AG09309 (cell line): ENCODE results near the gene TRAPPC10.

Source experiments
- DNase-seq: peaks from one replicate; pipeline ENCODE4 v3.0.0-alpha.2; 2010; ENCODE audit warnings: low read depth
- H3K4me3 ChIP-seq: 2 replicates; pipeline ENCODE4 v1.5.1; 2011; ENCODE audit warnings: mild to moderate bottlenecking, low read depth, low read length, moderate library complexity; ENCODE audit not compliant: control insufficient read depth
- CTCF ChIP-seq: IDR thresholded peaks from 2 replicates; pipeline ENCODE4 v1.5.1; 2011; ENCODE audit warnings: mild to moderate bottlenecking, low read depth, low read length, inconsistent platforms; ENCODE audit not compliant: insufficient read depth, control insufficient read depth; ENCODE audit errors: missing control alignments

Gene TRAPPC10

GRCh38 chr21:44018127-44018526, 6.0 kb downstream of the TRAPPC10 start:
- DNase-seq = no peak
- no peak for TF ChIP-seq CTCF
- H3K4me3 ChIP-seq = no peak overlapping the region

GRCh38 chr21:44018813-44019567, 6.9 kb downstream of the TRAPPC10 start:
- no peak overlapping the region for H3K4me3 ChIP-seq
- no peak for DNase-seq
- TF ChIP-seq CTCF = no peak

GRCh38 chr21:44019568-44019958, 7.5 kb downstream of the TRAPPC10 start:
- H3K4me3 ChIP-seq = no peak overlapping the region
- TF ChIP-seq CTCF = no peak
- DNase-seq = no peak

GRCh38 chr21:44020551-44020950, 8.4 kb downstream of the TRAPPC10 start:
- no peak for TF ChIP-seq CTCF
- H3K4me3 ChIP-seq = no peak overlapping the region
- DNase-seq = no peak

GRCh38 chr21:44021064-44021463, 9.0 kb downstream of the TRAPPC10 start:
- no peak for DNase-seq
- no peak overlapping the region for H3K4me3 ChIP-seq
- TF ChIP-seq CTCF = no peak

GRCh38 chr21:44024257-44024656, 12.1 kb downstream of the TRAPPC10 start:
- no peak overlapping the region for H3K4me3 ChIP-seq
- no peak for DNase-seq
- no peak for TF ChIP-seq CTCF
